Renal cortical epithelial cell (primary cell): ENCODE measurements around the gene EPB41L4B. TPM values are rescaled to one million over a fixed set of nuclear protein-coding genes. Genes with fewer than 3 reads are reported as not detected.
"Not testable (repeated sequence)": the region's sequence is repeated elsewhere in the genome, so short reads cannot be mapped to it uniquely, and the experiment has no call there.

ENCODE experiments used
- DNase-seq: peaks from one replicate; pipeline ENCODE4 v3.0.0-alpha.2; 2011; ENCODE audit warnings: low read depth
- total RNA-seq: library from RNA; depleted of rRNA; stranded (reverse); fragments of >200 nt; gene quantifications from 2 replicates; pipeline ENCODE4 v1.2.3, GENCODE V29; 2014

Gene EPB41L4B
- total RNA-seq, 1 donor from 2014 or later: 5.8 TPM

GRCh38 chr9:109244179-109245132 lies 76.4 kb downstream of the EPB41L4B start:
- peak; percentile 61 for DNase-seq

GRCh38 chr9:109242741-109243140 lies 78.1 kb downstream of the EPB41L4B start:
- DNase-seq: no peak

GRCh38 chr9:109242014-109242413 lies 78.8 kb downstream of the EPB41L4B start:
- no peak for DNase-seq

GRCh38 chr9:109241207-109241606 lies 79.7 kb downstream of the EPB41L4B start:
- DNase-seq: no peak

- no peak for DNase-seq
Measured at GRCh38 chr9:109239240-109239639, 81.6 kb downstream of the EPB41L4B start.

- DNase-seq: peak; percentile 33
Measured at GRCh38 chr9:109238655-109239054, 82.2 kb downstream of the EPB41L4B start.

- no peak for DNase-seq
Measured at GRCh38 chr9:109238125-109238524, 82.7 kb downstream of the EPB41L4B start.

GRCh38 chr9:109232449-109233237 lies 88.2 kb downstream of the EPB41L4B start:
- peak; percentile 75 for DNase-seq

GRCh38 chr9:109231593-109231992 lies 89.3 kb downstream of the EPB41L4B start:
- no peak for DNase-seq

GRCh38 chr9:109230277-109230676 lies 90.6 kb downstream of the EPB41L4B start:
- no peak for DNase-seq

GRCh38 chr9:109229682-109230081 lies 91.2 kb downstream of the EPB41L4B start:
- DNase-seq: no peak

- DNase-seq: no peak
Measured at GRCh38 chr9:109228093-109228642, 92.7 kb downstream of the EPB41L4B start.

- DNase-seq: no peak
Measured at GRCh38 chr9:109225629-109226028, 95.2 kb downstream of the EPB41L4B start.

- no peak for DNase-seq
Measured at GRCh38 chr9:109224751-109225150, 96.1 kb downstream of the EPB41L4B start.

GRCh38 chr9:109218242-109218641 lies 102.6 kb downstream of the EPB41L4B start:
- not testable (repeated sequence) for DNase-seq

- DNase-seq: no peak
Measured at GRCh38 chr9:109214414-109214813, 106.4 kb downstream of the EPB41L4B start.

GRCh38 chr9:109213285-109214121 lies 107.4 kb downstream of the EPB41L4B start:
- DNase-seq: no peak

- DNase-seq: no peak
Measured at GRCh38 chr9:109212768-109213167, 108.1 kb downstream of the EPB41L4B start.

- DNase-seq: no peak
Measured at GRCh38 chr9:109206670-109207069, 114.2 kb downstream of the EPB41L4B start.

GRCh38 chr9:109205526-109205925 lies 115.3 kb downstream of the EPB41L4B start:
- DNase-seq: no peak

- DNase-seq: no peak
Measured at GRCh38 chr9:109203761-109204360, 117.0 kb downstream of the EPB41L4B start.
